Measurements from ENCODE around the gene DNAJC7. TPM values are rescaled to one million over a fixed set of nuclear protein-coding genes. Genes with fewer than 3 reads are reported as not detected.

DNAJC7 gene
- polyA plus RNA-seq, 1 of the 3 experiments (the other 2 are of a cell fraction), result 38.8 TPM

- CTCF ChIA-PET, result interaction anchor here (1.0 to 1.7 kb wide), 7 partner anchors 9 to 71 kb away, joined by 4 to 9 read pairs (median 6); partner anchors contain the start of genes DNAJC7 and NKIRAS2
- H2AFZ ChIP-seq (ENCODE audit: low read depth), result no peak overlapping the region
- no peaks in the 10 kb centered on the region for H3K9me2 ChIP-seq
- H3K9me3 ChIP-seq, result no peaks in the 10 kb centered on the region
- no peak overlapping the region for H3K4me2 ChIP-seq
- no peaks in the 10 kb centered on the region for H3K79me2 ChIP-seq (ENCODE audit: insufficient read depth)
- no peak for DNase-seq
- no peaks in the 10 kb centered on the region for H3K27me3 ChIP-seq (ENCODE audit: insufficient read depth)
- no peaks in the 10 kb centered on the region for H3K36me3 ChIP-seq (replicated peaks in 1 of 2; ENCODE audit: control insufficient read depth in 1 of 2, insufficient read depth in 2 of 2, low read length in 1 of 2)
- no peak overlapping the region for H3K27ac ChIP-seq (ENCODE audit: low read depth in 2 of 2, low read length in 1 of 2)
- POLR2A ChIA-PET, result no interaction called here
- H3K9ac ChIP-seq, result no peak overlapping the region
- WGBS (ENCODE audit: low lambda C conversion rate), result 50% methylated on average over 6 of the region's 6 CpGs
- no peaks in the 10 kb centered on the region for H4K20me1 ChIP-seq (ENCODE audit: insufficient read depth)
- no peak overlapping the region for H3K4me3 ChIP-seq (ENCODE audit: low read depth in 2 of 2, low read length in 1 of 2)
- H3K4me1 ChIP-seq (ENCODE audit: control insufficient read depth in 1 of 2, insufficient read depth in 2 of 2, low read depth in 1 of 2, low read length in 1 of 2), result no peaks in the 10 kb centered on the region
- TF ChIP-seq USF1 (IDR thresholded peaks at IDR 0.05; ENCODE audit: borderline replicate concordance, low read depth) (no peak), USF2 (IDR thresholded peaks at IDR 0.05; ENCODE audit: borderline replicate concordance, low read depth, low read length) (no peak)
- no peaks in the 10 kb centered on the region for H3F3A ChIP-seq (replicated peaks; ENCODE audit: insufficient read depth)
Observed at GRCh38 chr17:42034059-42034458, 16.8 kb upstream of the DNAJC7 start.

GRCh38 chr17:42031584-42031983, 14.3 kb upstream of the DNAJC7 start:
- Histone ChIP-seq H3K9me2 (no peaks in the 10 kb centered on the region), H3K36me3 (replicated peaks in 1 of 2; ENCODE audit: control insufficient read depth in 1 of 2, insufficient read depth in 2 of 2, low read length in 1 of 2) (no peaks in the 10 kb centered on the region), H2AFZ (ENCODE audit: low read depth) (no peak overlapping the region), H3K4me3 (ENCODE audit: low read depth in 2 of 2, low read length in 1 of 2) (no peak overlapping the region), H3F3A (replicated peaks; ENCODE audit: insufficient read depth) (no peaks in the 10 kb centered on the region), H3K27me3 (ENCODE audit: insufficient read depth) (no peaks in the 10 kb centered on the region), H3K9ac (no peak overlapping the region), H3K27ac (ENCODE audit: low read depth in 2 of 2, low read length in 1 of 2) (no peak overlapping the region), H3K4me1 (ENCODE audit: control insufficient read depth in 1 of 2, insufficient read depth in 2 of 2, low read depth in 1 of 2, low read length in 1 of 2) (no peaks in the 10 kb centered on the region), H3K79me2 (ENCODE audit: insufficient read depth) (no peaks in the 10 kb centered on the region), H3K9me3 (no peaks in the 10 kb centered on the region), H4K20me1 (ENCODE audit: insufficient read depth) (no peaks in the 10 kb centered on the region), H3K4me2 (no peak overlapping the region)
- DNase-seq, result no peak
- TF ChIP-seq PBX3 (IDR thresholded peaks at IDR 0.05), result no peak
- TF ChIP-seq TCF12 (IDR thresholded peaks at IDR 0.05), result no peak
- no peak for TF ChIP-seq POLR2AphosphoS5 (IDR thresholded peaks at IDR 0.05; ENCODE audit: low read depth, low read length)
- ChIA-PET CTCF (interaction anchor here (0.7 to 17.3 kb wide), 5 partner anchors 11 to 389 kb away, joined by 3 to 496 read pairs (median 5); partner anchors contain the start of genes DHX58, DNAJC7, HSPB9 and KAT2A), POLR2A (no interaction called here)
- 87% methylated on average over 4 of the region's 6 CpGs for WGBS (ENCODE audit: low lambda C conversion rate)

GRCh38 chr17:42028791-42029127, 11.5 kb upstream of the DNAJC7 start:
- H4K20me1 ChIP-seq (ENCODE audit: insufficient read depth), result no peaks in the 10 kb centered on the region
- H2AFZ ChIP-seq (ENCODE audit: low read depth), result no peak overlapping the region
- H3K27me3 ChIP-seq (ENCODE audit: insufficient read depth), result no peaks in the 10 kb centered on the region
- H3K4me1 ChIP-seq (ENCODE audit: control insufficient read depth in 1 of 2, insufficient read depth in 2 of 2, low read depth in 1 of 2, low read length in 1 of 2), result peaks cover 4 to 7% of the 10 kb centered on the region in 2 experiments; a peak in 2 of 4 replicates
- no peak for DNase-seq
- H3K4me3 ChIP-seq (ENCODE audit: low read depth in 2 of 2, low read length in 1 of 2), result no peak overlapping the region
- no peak overlapping the region for H3K27ac ChIP-seq (ENCODE audit: low read depth in 2 of 2, low read length in 1 of 2)
- H3K79me2 ChIP-seq (ENCODE audit: insufficient read depth), result no peaks in the 10 kb centered on the region
- no peaks in the 10 kb centered on the region for H3K9me3 ChIP-seq
- WGBS (ENCODE audit: low lambda C conversion rate), result 86% methylated on average over 6 of the region's 7 CpGs
- H3K4me2 ChIP-seq, result no peak overlapping the region
- POLR2A ChIA-PET, result no interaction called here
- H3F3A ChIP-seq (replicated peaks; ENCODE audit: insufficient read depth), result peaks cover 16% of the 10 kb centered on the region
- peaks cover 0 to 5% of the 10 kb centered on the region in 2 experiments for H3K36me3 ChIP-seq (replicated peaks in 1 of 2; ENCODE audit: control insufficient read depth in 1 of 2, insufficient read depth in 2 of 2, low read length in 1 of 2)
- no peak overlapping the region for H3K9ac ChIP-seq
- H3K9me2 ChIP-seq, result no peaks in the 10 kb centered on the region
- CTCF ChIA-PET, result interaction anchor here (1.1 to 17.3 kb wide), 5 partner anchors 22 to 80 kb away, joined by 4 to 496 read pairs (median 5); partner anchors contain the start of genes DHX58, HSPB9, KAT2A and ZNF385C
- TF ChIP-seq SIN3A (IDR thresholded peaks at IDR 0.05; ENCODE audit: borderline replicate concordance, low read depth, low read length) (no peak), MXI1 (IDR thresholded peaks at IDR 0.05; ENCODE audit: low read depth, low read length) (no peak), POLR2AphosphoS5 (IDR thresholded peaks at IDR 0.05; ENCODE audit: low read depth, low read length) (no peak), TCF12 (IDR thresholded peaks at IDR 0.05) (no peak), NFIC (IDR thresholded peaks at IDR 0.05; ENCODE audit: borderline replicate concordance) (no peak), ELF1 (IDR thresholded peaks at IDR 0.05) (no peak), TEAD4 (IDR thresholded peaks at IDR 0.05; ENCODE audit: borderline replicate concordance, insufficient read depth) (no peak), FOSL2 (IDR thresholded peaks at IDR 0.05; ENCODE audit: borderline replicate concordance, low read depth) (no peak), CHD2 (IDR thresholded peaks at IDR 0.05; ENCODE audit: low read length, partially characterized antibody) (no peak), REST (IDR thresholded peaks at IDR 0.05; ENCODE audit: low read depth, low read length) (no peak), RCOR1 (IDR thresholded peaks at IDR 0.05; ENCODE audit: low read length) (no peak)
